Measurements from ENCODE around the gene LDLRAP1. TPM values are rescaled to one million over a fixed set of nuclear protein-coding genes. Genes with fewer than 3 reads are reported as not detected.

Gene LDLRAP1
- total RNA-seq, 1 experiment from 2014 or later: 14.5 TPM

DNA sequence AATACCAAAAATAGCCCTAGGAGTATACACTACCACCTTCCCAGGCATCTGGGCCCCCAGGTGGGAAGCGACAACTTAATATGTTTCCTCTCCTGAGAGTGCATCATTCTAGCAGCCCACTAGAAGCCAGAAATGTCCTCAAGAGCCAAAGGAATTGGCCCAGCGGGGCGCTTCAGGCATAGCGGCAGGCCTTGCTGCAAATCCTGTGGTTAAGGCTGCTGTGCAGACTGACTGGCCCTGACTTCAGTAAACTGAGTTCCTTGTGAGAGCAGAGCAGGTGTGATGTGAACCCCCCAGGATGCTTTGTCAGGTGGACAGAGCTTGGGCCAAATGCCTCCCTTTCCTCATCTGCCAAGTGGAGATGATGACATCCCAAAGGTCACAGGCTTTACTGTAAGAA, 29.7 kb upstream of the LDLRAP1 start:
- no TSS peak for BruUV-seq (replicated peaks)
- no peaks in the 10 kb centered on the region for H3K4me1 Mint-ChIP-seq (ENCODE audit: low read depth, unreplicated experiment)
- Histone ChIP-seq H3K27me3 (replicated peaks; ENCODE audit: control insufficient read depth, insufficient read depth, low read length) (no peaks in the 10 kb centered on the region), H3K4me3 (ENCODE audit: low read depth, low read length) (no peak overlapping the region), H3K4me1 (no peaks in the 10 kb centered on the region), H3K9me3 (no peaks in the 10 kb centered on the region), H3K36me3 (ENCODE audit: control insufficient read depth, insufficient read depth, low read length) (no peaks in the 10 kb centered on the region)
- TF ChIP-seq CTCF (IDR thresholded peaks at IDR 0.05; ENCODE audit: insufficient read depth in 1 of 2, low read depth in 1 of 2, low read length in 1 of 2, severe bottlenecking in 1 of 2, unreplicated experiment in 1 of 2): no peak
- H3K9me3 Mint-ChIP-seq (ENCODE audit: unreplicated experiment): no peaks in the 10 kb centered on the region
- intact Hi-C loops (cut with micrococcal nuclease; ENCODE audit: unreplicated experiment): no loop called here
- ChIA-PET CTCF (no interaction called here), POLR2A (no interaction called here)
- H3K4me3 Mint-ChIP-seq (ENCODE audit: unreplicated experiment): no peak overlapping the region
- H3K36me3 Mint-ChIP-seq (ENCODE audit: insufficient read depth, unreplicated experiment): no peaks in the 10 kb centered on the region
- H3K27me3 Mint-ChIP-seq (ENCODE audit: insufficient read depth, unreplicated experiment): no peaks in the 10 kb centered on the region
- no peak for DNase-seq
- no peak overlapping the region for H3K27ac Mint-ChIP-seq (ENCODE audit: unreplicated experiment)

GRCh38 chr1:25515033-25515432, 28.4 kb upstream of the LDLRAP1 start:
- BruUV-seq (replicated peaks): no TSS peak
- no peaks in the 10 kb centered on the region for H3K36me3 Mint-ChIP-seq (ENCODE audit: insufficient read depth, unreplicated experiment)
- no peak for TF ChIP-seq CTCF (IDR thresholded peaks at IDR 0.05; ENCODE audit: insufficient read depth in 1 of 2, low read depth in 1 of 2, low read length in 1 of 2, severe bottlenecking in 1 of 2, unreplicated experiment in 1 of 2)
- no peak overlapping the region for H3K27ac Mint-ChIP-seq (ENCODE audit: unreplicated experiment)
- Histone ChIP-seq H3K36me3 (ENCODE audit: control insufficient read depth, insufficient read depth, low read length) (no peaks in the 10 kb centered on the region), H3K4me3 (ENCODE audit: low read depth, low read length) (no peak overlapping the region), H3K27me3 (replicated peaks; ENCODE audit: control insufficient read depth, insufficient read depth, low read length) (no peaks in the 10 kb centered on the region), H3K9me3 (no peaks in the 10 kb centered on the region), H3K4me1 (no peaks in the 10 kb centered on the region)
- POLR2A ChIA-PET: no interaction called here
- CTCF ChIA-PET: no interaction called here
- no peak overlapping the region for H3K4me3 Mint-ChIP-seq (ENCODE audit: unreplicated experiment)
- intact Hi-C loops (cut with micrococcal nuclease; ENCODE audit: unreplicated experiment): no loop called here
- no peaks in the 10 kb centered on the region for H3K9me3 Mint-ChIP-seq (ENCODE audit: unreplicated experiment)
- no peaks in the 10 kb centered on the region for H3K27me3 Mint-ChIP-seq (ENCODE audit: insufficient read depth, unreplicated experiment)
- no peak for DNase-seq
- no peaks in the 10 kb centered on the region for H3K4me1 Mint-ChIP-seq (ENCODE audit: low read depth, unreplicated experiment)

DNA sequence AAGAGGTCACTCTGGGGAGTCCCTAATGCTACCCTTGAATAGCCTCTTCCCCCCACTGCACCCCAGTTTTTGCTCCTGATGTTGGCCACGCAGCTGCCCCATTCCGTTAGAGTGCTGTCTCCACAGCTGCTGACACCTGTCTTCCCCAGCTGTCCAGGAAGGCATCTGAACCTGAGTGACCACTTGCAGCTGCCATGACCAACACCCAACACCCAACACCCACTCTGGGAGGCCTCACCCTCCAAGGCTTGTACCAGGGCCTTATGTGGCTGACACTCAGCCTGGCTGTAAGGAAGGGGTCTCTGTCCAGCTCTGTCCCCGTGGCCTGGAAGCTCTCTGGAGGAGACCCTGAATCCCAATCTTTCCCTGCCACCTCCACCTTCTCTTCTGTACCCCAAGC, 26.7 kb upstream of the LDLRAP1 start:
- Histone ChIP-seq H3K27me3 (replicated peaks; ENCODE audit: control insufficient read depth, insufficient read depth, low read length) (no peaks in the 10 kb centered on the region), H3K4me3 (ENCODE audit: low read depth, low read length) (no peak overlapping the region), H3K36me3 (ENCODE audit: control insufficient read depth, insufficient read depth, low read length) (no peaks in the 10 kb centered on the region), H3K9me3 (no peaks in the 10 kb centered on the region), H3K4me1 (no peaks in the 10 kb centered on the region)
- no peaks in the 10 kb centered on the region for H3K27me3 Mint-ChIP-seq (ENCODE audit: insufficient read depth, unreplicated experiment)
- no peaks in the 10 kb centered on the region for H3K9me3 Mint-ChIP-seq (ENCODE audit: unreplicated experiment)
- no peak for TF ChIP-seq CTCF (IDR thresholded peaks at IDR 0.05; ENCODE audit: insufficient read depth in 1 of 2, low read depth in 1 of 2, low read length in 1 of 2, severe bottlenecking in 1 of 2, unreplicated experiment in 1 of 2)
- no peaks in the 10 kb centered on the region for H3K4me1 Mint-ChIP-seq (ENCODE audit: low read depth, unreplicated experiment)
- ChIA-PET POLR2A (interaction anchor here (0.5 kb wide), 1 partner anchor 22 kb away, joined by 3 read pairs; no protein-coding TSS in a partner anchor), CTCF (no interaction called here)
- no TSS peak for BruUV-seq (replicated peaks)
- H3K36me3 Mint-ChIP-seq (ENCODE audit: insufficient read depth, unreplicated experiment): no peaks in the 10 kb centered on the region
- H3K27ac Mint-ChIP-seq (ENCODE audit: unreplicated experiment): no peak overlapping the region
- intact Hi-C loops (cut with micrococcal nuclease; ENCODE audit: unreplicated experiment): no loop called here
- DNase-seq: no peak
- H3K4me3 Mint-ChIP-seq (ENCODE audit: unreplicated experiment): no peak overlapping the region

Measured in Caco-2 (cell line).